Measurements from ENCODE around the gene PCDHB6.
A peak's percentile ranks its signal among the peaks of the same experiment; 100 is the strongest.
"Not testable (repeated sequence)": the region's sequence is repeated elsewhere in the genome, so short reads cannot be mapped to it uniquely, and the experiment has no call there.

The PCDHB6 gene

DNA sequence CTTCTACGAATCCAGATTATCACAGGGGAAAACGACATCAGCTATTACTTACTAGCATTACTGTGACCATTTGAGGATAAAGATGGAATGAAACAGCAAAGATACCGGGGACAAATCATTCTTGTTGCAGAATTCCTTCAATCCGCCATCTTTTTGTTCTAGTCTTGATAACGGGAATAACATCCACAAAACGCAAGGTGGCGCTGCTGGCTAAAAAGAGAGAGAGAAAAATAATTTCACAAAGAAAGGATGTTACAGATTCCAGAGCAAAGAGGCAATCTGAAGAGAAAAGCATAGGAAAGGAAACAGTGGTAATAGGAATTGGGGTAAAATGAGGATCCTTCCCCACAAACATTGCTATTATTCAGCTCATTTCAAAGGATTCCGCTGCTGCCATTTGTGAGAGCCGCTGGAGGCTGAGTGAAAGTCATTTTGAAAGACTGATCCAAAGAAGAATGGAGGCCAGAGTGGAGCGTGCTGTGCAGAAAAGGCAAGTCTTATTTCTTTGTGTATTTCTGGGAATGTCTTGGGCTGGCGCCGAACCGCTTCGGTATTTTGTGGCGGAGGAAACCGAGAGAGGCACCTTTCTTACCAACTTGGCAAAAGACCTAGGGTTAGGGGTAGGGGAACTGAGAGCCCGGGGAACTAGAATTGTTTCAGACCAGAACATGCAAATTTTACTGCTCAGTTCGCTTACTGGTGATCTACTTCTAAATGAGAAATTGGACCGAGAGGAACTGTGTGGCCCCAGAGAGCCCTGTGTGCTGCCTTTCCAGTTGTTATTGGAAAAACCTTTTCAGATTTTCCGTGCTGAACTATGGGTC is 22.7 kb downstream of the PCDHB6 start, which contains the start of gene PCDHB7:
TSS of gene PCDHB7 (plus strand) at position 264 of the 824 bp plus-strand sequence. CDS start at position 456, 192 bp downstream.
- no peak for DNase-seq

DNA sequence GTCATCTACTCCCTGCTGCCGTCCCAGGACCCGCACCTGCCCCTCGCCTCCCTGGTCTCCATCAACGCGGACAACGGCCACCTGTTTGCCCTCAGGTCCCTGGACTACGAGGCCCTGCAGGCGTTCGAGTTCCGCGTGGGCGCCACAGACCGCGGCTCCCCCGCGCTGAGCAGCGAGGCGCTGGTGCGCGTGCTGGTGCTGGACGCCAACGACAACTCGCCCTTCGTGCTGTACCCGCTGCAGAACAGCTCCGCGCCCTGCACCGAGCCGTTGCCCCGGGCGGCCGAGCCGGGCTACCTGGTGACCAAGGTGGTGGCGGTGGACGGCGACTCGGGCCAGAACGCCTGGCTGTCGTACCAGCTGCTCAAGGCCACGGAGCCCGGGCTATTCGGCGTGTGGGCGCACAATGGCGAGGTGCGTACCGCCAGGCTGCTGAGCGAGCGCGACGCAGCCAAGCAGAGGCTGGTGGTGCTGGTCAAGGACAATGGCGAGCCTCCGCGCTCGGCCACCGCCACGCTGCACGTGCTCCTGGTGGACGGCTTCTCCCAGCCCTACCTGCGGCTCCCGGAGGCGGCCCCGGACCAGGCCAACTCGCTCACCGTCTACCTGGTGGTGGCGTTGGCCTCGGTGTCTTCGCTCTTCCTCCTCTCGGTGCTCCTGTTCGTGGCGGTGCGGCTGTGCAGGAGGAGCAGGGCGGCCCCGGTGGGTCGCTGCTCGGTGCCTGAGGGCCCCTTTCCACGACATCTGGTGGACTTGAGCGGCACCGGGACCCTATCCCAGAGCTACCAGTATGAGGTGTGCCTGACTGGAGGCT is 24.6 kb downstream of the PCDHB6 start:
- DNase-seq = not testable (repeated sequence)

DNA sequence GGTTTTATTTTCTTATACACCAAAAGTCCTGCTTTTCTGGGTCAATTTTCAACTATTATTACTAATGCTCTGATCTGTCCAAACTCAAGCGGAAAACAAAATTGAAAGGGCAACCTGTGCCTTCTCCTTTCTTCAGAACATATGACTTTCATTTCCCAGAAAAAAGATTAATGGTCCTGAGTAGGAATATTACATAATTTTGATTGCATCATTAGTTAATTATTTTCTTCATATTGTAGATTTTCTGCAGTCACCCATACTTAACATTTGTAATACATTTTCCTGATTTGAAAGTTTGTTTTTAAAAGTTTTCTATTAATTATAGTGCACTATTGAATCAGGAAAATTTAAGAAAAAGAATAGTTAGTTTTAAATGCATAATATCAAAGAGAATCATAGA is 26.1 kb downstream of the PCDHB6 start:
- DNase-seq = no peak

DNA sequence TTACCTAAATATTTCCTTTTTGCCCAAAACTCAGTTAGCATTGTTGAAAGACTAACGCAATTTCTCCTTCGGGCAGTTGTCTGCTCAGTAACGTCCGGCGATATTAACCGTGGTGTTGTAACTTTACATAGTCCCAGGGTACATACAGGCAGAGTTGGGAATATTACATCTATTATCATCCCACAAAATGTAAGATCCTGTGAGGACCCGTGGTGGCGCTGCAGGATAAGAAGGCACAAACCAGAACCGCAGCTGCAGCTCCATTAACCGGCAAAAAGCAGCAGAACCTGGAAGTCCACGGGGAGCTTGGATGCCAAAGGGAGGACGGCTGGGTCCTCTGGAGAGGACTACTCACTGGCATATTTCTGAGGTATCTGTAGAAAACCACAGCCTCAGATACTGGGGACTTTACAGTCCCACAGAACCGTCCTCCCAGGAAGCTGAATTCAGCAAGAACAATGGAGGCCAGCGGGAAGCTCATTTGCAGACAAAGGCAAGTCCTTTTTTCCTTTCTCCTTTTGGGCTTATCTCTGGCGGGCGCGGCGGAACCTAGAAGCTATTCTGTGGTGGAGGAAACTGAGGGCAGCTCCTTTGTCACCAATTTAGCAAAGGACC is 27.8 kb downstream of the PCDHB6 start, which contains the start of gene PCDHB8:
TSS of gene PCDHB8 (plus strand) at position 214 of the 615 bp plus-strand sequence. CDS start at position 459, 245 bp downstream.
- DNase-seq = not testable (repeated sequence)

DNA sequence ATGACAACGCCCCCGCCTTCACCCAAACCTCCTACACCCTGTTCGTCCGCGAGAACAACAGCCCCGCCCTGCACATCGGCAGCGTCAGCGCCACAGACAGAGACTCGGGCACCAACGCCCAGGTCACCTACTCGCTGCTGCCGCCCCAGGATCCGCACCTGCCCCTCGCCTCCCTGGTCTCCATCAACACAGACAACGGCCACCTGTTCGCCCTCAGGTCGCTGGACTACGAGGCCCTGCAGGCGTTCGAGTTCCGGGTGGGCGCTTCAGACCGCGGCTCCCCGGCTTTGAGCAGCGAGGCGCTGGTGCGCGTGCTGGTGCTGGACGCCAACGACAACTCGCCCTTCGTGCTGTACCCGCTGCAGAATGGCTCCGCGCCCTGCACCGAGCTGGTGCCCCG is 29.5 kb downstream of the PCDHB6 start:
- not testable (repeated sequence) for DNase-seq

DNA sequence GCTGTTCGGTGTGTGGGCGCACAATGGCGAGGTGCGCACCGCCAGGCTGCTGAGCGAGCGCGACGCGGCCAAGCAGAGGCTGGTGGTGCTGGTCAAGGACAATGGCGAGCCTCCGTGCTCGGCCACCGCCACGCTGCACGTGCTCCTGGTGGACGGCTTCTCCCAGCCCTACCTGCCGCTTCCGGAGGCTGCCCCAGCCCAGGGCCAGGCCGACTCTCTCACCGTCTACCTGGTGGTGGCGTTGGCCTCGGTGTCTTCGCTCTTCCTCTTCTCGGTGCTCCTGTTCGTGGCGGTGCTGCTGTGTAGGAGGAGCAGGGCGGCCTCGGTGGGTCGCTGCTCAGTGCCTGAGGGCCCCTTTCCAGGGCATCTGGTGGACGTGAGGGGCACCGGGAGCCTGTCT is 30.0 kb downstream of the PCDHB6 start:
- not testable (repeated sequence) for DNase-seq

DNA sequence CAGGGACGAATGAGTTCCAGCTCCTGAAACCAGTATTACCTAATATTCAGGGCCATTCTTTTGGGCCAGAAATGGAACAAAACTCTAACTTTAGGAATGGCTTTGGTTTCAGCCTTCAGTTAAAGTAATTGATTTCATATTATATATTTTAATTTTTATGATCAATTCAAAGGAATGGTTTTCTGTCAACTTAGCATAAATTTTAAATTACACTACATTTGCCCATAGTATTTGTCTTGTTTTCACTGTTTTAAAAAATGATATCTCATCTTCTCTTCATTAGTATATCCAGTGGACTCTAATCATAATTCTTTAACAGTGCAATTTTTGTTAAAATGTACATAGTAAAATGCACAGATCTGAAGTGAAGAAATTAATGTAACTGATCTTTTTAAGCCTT is 30.5 kb downstream of the PCDHB6 start:
- no peak for DNase-seq

DNA sequence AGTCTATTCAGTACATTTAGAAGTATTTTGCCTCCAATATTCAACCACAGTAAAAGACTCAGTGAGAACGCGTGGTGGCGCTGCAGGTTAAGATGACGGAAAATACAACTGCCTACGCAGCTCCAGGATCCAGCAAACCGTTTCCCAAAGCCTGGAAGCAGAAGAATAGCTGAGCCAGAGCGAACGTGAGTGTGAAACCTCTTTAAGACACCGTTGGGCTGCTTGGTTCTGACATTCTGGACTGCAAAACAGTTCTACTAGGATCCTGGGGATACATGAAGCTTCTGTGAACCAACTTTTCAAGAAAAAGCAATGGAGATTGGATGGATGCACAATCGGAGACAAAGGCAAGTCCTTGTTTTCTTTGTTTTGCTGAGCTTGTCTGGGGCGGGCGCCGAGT is 32.4 kb downstream of the PCDHB6 start, which contains the start of gene PCDHB16:
TSS of gene PCDHB16 (plus strand) at position 140 of the 400 bp plus-strand sequence. CDS start at position 313, 173 bp downstream.
- peak; percentile 30 for DNase-seq

DNA sequence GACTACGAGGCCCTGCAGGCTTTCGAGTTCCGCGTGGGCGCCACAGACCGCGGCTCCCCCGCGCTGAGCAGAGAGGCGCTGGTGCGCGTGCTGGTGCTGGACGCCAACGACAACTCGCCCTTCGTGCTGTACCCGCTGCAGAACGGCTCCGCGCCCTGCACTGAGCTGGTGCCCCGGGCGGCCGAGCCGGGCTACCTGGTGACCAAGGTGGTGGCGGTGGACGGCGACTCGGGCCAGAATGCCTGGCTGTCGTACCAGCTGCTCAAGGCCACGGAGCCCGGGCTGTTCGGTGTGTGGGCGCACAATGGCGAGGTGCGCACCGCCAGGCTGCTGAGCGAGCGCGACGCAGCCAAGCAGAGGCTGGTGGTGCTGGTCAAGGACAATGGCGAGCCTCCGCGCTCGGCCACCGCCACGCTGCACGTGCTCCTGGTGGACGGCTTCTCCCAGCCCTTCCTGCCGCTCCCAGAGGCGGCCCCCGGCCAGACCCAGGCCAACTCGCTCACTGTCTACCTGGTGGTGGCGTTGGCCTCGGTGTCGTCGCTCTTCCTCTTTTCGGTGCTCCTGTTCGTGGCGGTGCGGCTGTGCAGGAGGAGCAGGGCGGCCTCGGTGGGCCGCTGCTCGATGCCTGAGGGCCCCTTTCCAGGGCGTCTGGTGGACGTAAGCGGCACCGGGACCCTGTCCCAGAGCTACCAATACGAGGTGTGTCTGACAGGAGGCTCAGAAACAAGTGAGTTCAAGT is 34.4 kb downstream of the PCDHB6 start:
- not testable (repeated sequence) for DNase-seq

DNA sequence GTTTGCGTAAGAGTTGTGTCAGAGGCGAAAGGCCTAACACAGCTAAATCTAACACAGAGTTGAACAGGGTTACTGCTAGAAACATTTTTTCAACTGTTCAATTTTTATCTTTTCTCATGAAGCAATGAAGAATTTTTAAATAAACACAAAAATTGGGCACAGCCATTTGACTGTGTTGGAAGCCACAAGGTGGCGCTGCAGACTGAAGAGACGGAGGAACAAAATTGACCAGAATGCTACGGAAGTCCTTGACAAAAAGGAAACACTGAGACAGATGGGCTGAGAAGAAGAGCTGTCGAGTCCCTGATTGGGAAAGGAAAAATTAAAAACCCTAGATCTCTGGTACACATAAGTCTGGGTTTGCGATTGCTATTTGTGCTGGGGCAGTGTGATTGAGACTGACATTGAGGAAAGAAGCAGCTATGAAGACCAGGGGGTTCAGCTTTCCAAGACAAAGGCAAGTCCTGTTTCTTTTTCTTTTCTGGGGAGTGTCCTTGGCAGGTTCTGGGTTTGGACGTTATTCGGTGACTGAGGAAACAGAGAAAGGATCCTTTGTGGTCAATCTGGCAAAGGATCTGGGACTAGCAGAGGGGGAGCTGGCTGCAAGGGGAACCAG is 37.1 kb downstream of the PCDHB6 start, which contains the start of gene PCDHB9:
TSS of gene PCDHB9 (plus strand) at position 265 of the 616 bp plus-strand sequence. CDS start at position 423, 158 bp downstream.
- DNase-seq = no peak

DNA sequence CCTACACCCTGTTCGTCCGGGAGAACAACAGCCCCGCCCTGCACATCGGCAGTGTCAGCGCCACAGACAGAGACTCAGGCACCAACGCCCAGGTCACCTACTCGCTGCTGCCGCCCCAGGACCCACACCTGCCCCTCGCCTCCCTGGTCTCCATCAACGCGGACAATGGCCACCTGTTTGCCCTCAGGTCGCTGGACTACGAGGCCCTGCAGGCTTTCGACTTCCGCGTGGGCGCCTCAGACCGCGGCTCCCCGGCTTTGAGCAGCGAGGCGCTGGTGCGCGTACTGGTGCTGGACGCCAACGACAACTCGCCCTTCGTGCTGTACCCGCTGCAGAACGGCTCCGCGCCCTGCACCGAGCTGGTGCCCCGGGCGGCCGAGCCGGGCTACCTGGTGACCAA is 38.8 kb downstream of the PCDHB6 start:
- DNase-seq = not testable (repeated sequence)

DNA sequence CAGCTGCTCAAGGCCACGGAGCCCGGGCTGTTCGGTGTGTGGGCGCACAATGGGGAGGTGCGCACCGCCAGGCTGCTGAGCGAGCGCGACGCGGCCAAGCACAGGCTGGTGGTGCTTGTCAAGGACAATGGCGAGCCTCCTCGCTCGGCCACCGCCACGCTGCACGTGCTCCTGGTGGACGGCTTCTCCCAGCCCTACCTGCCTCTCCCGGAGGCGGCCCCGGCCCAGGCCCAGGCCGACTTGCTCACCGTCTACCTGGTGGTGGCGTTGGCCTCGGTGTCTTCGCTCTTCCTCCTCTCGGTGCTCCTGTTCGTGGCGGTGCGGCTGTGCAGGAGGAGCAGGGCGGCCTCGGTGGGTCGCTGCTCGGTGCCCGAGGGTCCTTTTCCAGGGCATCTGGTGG is 39.3 kb downstream of the PCDHB6 start:
- not testable (repeated sequence) for DNase-seq

DNA sequence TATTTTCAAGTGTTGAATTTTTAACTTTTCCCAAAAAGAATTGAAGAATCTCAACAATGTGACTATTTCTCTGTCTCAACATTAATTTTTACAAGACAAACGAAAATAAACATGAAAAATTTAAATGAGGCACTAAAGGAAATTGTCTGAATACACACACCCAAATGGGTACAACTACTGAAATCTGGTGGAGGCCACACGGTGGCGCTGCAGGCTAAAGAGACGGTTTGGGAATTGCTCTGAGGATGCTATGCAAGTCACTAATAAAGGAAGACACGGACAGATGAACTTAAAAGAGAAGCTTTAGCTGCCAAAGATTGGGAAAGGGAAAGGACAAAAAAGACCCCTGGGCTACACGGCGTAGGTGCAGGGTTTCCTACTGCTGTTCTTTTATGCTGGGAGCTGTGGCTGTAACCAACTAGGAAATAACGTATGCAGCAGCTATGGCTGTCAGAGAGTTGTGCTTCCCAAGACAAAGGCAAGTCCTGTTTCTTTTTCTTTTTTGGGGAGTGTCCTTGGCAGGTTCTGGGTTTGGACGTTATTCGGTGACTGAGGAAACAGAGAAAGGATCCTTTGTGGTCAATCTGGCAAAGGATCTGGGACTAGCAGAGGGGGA is 42.4 kb downstream of the PCDHB6 start, which contains the start of gene PCDHB10:
TSS of gene PCDHB10 (plus strand) at position 244 of the 616 bp plus-strand sequence. CDS start at position 444, 200 bp downstream.
- DNase-seq = no peak

DNA sequence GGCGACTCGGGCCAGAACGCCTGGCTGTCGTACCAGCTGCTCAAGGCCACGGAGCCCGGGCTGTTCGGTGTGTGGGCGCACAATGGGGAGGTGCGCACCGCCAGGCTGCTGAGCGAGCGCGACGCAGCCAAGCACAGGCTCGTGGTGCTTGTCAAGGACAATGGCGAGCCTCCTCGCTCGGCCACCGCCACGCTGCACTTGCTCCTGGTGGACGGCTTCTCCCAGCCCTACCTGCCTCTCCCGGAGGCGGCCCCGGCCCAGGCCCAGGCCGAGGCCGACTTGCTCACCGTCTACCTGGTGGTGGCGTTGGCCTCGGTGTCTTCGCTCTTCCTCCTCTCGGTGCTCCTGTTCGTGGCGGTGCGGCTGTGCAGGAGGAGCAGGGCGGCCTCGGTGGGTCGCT is 44.5 kb downstream of the PCDHB6 start:
- DNase-seq = not testable (repeated sequence)

DNA sequence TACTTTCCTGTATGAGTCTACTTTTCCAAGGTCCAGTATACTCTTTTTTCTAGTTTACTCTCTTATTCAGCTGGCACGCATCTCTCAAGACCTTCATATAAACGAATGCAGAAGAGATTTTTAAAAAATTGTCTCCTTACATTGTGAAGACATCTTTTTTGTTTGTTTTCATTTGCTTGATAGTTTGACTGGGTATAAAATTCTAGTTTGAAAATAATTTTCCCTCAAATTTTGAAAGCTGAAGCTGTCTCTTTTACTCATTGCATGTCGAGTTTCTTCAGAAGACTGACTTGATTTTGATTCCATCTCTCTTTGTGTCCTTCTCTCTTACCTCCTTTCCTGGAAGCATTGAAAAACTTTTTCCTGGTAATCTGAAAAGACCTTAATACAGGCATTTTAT is 46.5 kb downstream of the PCDHB6 start:
- DNase-seq = no peak

DNA sequence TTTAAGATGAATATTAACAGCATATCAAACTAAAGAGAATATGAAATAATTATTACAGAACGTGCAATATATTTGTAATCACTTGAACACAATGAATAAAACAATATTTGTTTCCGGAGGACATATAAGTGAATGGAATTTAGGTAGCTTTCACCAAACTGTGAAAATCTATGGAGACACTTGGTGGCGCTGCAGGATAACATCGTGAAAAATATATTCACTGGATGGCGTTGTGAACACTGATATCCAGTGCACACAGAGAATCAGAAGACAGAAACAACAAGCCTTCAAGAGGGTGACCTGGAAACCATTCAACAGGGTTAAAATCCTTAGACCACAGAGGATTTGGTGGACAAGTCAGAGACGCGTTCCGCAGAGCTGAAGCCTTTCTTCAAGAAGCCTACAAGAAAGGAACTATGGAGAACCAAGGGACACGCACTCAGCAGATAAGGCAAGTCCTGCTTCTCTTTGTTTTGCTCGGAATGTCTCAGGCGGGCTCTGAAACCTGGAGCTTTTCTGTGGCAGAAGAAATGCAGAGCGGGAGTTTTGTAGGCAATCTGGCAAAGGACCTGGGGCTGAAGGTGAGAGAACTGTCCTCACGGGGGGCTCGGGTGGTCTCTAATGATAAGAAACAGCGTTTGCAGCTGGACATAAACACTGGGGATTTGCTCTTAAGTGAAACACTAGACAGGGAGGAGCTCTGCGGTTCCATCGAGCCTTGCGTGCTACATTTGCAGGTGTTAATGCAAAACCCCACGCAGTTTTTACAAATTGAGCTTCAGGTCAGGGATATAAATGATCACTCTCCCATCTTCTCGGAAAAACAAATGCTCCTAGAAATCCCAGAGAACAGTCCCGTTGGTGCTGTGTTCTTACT is 49.7 kb downstream of the PCDHB6 start, which contains the start of gene PCDHB11:
TSS of gene PCDHB11 (plus strand) at position 269 of the 877 bp plus-strand sequence. CDS start at position 417, 148 bp downstream.
- no peak for DNase-seq

DNA sequence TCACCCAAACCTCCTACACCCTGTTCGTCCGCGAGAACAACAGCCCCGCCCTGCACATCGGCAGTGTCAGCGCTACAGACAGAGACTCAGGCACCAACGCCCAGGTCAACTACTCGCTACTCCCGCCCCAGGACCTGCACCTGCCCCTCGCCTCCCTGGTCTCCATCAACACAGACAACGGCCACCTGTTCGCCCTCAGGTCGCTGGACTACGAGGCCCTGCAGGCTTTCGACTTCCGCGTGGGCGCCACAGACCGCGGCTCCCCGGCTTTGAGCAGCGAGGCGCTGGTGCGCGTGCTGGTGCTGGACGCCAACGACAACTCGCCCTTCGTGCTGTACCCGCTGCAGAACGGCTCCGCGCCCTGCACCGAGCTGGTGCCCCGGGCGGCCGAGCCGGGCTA is 51.3 kb downstream of the PCDHB6 start:
- not testable (repeated sequence) for DNase-seq

DNA sequence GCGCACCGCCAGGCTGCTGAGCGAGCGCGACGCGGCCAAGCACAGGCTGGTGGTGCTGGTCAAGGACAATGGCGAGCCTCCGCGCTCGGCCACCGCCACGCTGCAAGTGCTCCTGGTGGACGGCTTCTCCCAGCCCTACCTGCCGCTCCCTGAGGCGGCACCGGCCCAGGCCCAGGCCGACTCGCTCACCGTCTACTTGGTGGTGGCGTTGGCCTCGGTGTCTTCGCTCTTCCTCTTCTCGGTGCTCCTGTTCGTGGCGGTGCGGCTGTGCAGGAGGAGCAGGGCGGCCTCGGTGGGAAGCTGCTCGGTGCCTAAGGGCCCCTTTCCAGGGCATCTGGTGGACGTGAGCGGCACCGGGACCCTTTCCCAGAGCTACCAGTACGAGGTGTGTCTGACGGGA is 51.8 kb downstream of the PCDHB6 start:
- DNase-seq = not testable (repeated sequence)
